Left lung (tissue), 14 donors: ENCODE results near the gene PRPF39. TPM values are rescaled to one million over a fixed set of nuclear protein-coding genes. Genes with fewer than 3 reads are reported as not detected.

Source experiments
- ATAC-seq: fragments of 200-7000 bp; cut with Tn5 transposase; one replicate; pipeline ENCODE4 v1.9.1; 2020; ENCODE audit warnings: moderate library complexity
- DNase-seq, 4 donors: peaks; one replicate each; pipeline ENCODE4 v3.0.0-alpha.2; 2013 to 2020
- H3K27ac ChIP-seq, 2 donors: fragments of 200-600 bp; sonication (generic) in 1 of 2; one replicate each; pipeline versions ENCODE4 v1.5.0 to v1.8.0; 2020 to 2021
- H3K27me3 ChIP-seq, 2 donors: fragments of 200-600 bp; sonication (generic) in 1 of 2; one replicate each; pipeline versions ENCODE4 v1.5.0 to v1.8.0; 2020 to 2021
- H3K36me3 ChIP-seq, 2 donors: fragments of 200-600 bp; sonication (generic) in 1 of 2; one replicate each; pipeline versions ENCODE4 v1.5.0 to v1.8.0; 2020 to 2021
- H3K4me1 ChIP-seq, 2 donors: fragments of 200-600 bp; one replicate each; pipeline ENCODE4 v1.8.0; 2021
- H3K4me3 ChIP-seq, 2 donors: fragments of 200-600 bp; sonication (generic) in 1 of 2; one replicate each; pipeline versions ENCODE4 v1.5.0 to v1.8.0; 2020 to 2021; ENCODE audit warnings: mild to moderate bottlenecking in 1 of 2
- H3K9me3 ChIP-seq, 2 donors: fragments of 200-600 bp; sonication (generic) in 1 of 2; one replicate each; pipeline versions ENCODE4 v1.5.0 to v1.8.0; 2020 to 2021
- intact Hi-C, 2 donors: fragments of 100-400 bp; cut with DNase I; formaldehyde crosslinking; loops; one replicate each; pipeline versions ENCODE4 v1.11.2 to v1.14.2; 2022
- long read RNA-seq, 12 donors: library from polyadenylated mRNA in 2 of 12; unstranded in 2 of 12; transcript quantifications; one replicate each; pipeline ENCODE4 v2.0.0 and lab custom pipeline, GENCODE V29; 2019 to 2026
- polyA plus RNA-seq, 6 donors: library from polyadenylated mRNA; unstranded; fragments of 120-200 nt; gene quantifications; one replicate each; pipeline ENCODE4 v1.2.1, GENCODE V29; 2013; ENCODE audit not compliant: insufficient read length in 6 of 6
- total RNA-seq, 2 donors: library from RNA; stranded (reverse); fragmentation: NEBNext Ultra II Directional; extraction: Animal tissue kit (Norgen Biotek cat#: 25700); gene quantifications; one replicate each; pipeline ENCODE4 v1.2.1, GENCODE V29; 2021
- TF ChIP-seq, protein P1 (sequence below), 2 donors: fragments of 200-600 bp; sonication (generic) in 1 of 2; IDR thresholded peaks; one replicate each; pipeline versions ENCODE4 v1.5.0 to v1.8.0; 2021; ENCODE audit warnings: antibody characterized with exemption in 2 of 2
- donor health status: DM: no; HTN: yes; CAD: no.
- donor health status: DM: no; HTN: no; CAD: no.

PRPF39 gene, protein sequence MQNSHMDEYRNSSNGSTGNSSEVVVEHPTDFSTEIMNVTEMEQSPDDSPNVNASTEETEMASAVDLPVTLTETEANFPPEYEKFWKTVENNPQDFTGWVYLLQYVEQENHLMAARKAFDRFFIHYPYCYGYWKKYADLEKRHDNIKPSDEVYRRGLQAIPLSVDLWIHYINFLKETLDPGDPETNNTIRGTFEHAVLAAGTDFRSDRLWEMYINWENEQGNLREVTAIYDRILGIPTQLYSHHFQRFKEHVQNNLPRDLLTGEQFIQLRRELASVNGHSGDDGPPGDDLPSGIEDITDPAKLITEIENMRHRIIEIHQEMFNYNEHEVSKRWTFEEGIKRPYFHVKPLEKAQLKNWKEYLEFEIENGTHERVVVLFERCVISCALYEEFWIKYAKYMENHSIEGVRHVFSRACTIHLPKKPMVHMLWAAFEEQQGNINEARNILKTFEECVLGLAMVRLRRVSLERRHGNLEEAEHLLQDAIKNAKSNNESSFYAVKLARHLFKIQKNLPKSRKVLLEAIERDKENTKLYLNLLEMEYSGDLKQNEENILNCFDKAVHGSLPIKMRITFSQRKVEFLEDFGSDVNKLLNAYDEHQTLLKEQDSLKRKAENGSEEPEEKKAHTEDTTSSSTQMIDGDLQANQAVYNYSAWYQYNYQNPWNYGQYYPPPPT
- total RNA-seq (10 to 100 TPM; 18.5 to 31.7 TPM), polyA plus RNA-seq (100 to 1,000 TPM in 1 of 6 donors, 10 to 100 TPM in 5; 60.0 to 103 (median 77.7) TPM)
- long read RNA-seq, donor 1, partial matches to known transcripts: 13 of 22 reads
- long read RNA-seq, donor 1, other reads (novel, unspliced or antisense): 0 of 22 reads
- long read RNA-seq, donor 2, partial matches to known transcripts: 592 of 757 reads
- long read RNA-seq, donor 2, other reads (novel, unspliced or antisense): 160 of 757 reads
- long read RNA-seq, donor 3, partial matches to known transcripts: 44 of 49 reads
- long read RNA-seq, donor 3, other reads (novel, unspliced or antisense): 0 of 49 reads
- long read RNA-seq, donor 4, partial matches to known transcripts: 1 of 3 reads
- long read RNA-seq, donor 4, other reads (novel, unspliced or antisense): 1 of 3 reads
- long read RNA-seq, donor 5, partial matches to known transcripts: 7 of 13 reads
- long read RNA-seq, donor 5, other reads (novel, unspliced or antisense): 0 of 13 reads
- long read RNA-seq, donor 6, partial matches to known transcripts: 0 of 8 reads
- long read RNA-seq, donor 6, other reads (novel, unspliced or antisense): 0 of 8 reads
- long read RNA-seq, donor 7, partial matches to known transcripts: 232 of 234 reads
- long read RNA-seq, donor 7, other reads (novel, unspliced or antisense): 0 of 234 reads
- long read RNA-seq, donor 8, partial matches to known transcripts: 0 of 4 reads
- long read RNA-seq, donor 8, other reads (novel, unspliced or antisense): 0 of 4 reads
- long read RNA-seq, donor 9: 0 reads
- long read RNA-seq, donor 10, partial matches to known transcripts: 0 of 2 reads
- long read RNA-seq, donor 10, other reads (novel, unspliced or antisense): 2 of 2 reads
- long read RNA-seq, donor 11, partial matches to known transcripts: 7 of 11 reads
- long read RNA-seq, donor 11, other reads (novel, unspliced or antisense): 0 of 11 reads
- long read RNA-seq, donor 12, partial matches to known transcripts: 150 of 330 reads
- long read RNA-seq, donor 12, other reads (novel, unspliced or antisense): 179 of 330 reads

DNA sequence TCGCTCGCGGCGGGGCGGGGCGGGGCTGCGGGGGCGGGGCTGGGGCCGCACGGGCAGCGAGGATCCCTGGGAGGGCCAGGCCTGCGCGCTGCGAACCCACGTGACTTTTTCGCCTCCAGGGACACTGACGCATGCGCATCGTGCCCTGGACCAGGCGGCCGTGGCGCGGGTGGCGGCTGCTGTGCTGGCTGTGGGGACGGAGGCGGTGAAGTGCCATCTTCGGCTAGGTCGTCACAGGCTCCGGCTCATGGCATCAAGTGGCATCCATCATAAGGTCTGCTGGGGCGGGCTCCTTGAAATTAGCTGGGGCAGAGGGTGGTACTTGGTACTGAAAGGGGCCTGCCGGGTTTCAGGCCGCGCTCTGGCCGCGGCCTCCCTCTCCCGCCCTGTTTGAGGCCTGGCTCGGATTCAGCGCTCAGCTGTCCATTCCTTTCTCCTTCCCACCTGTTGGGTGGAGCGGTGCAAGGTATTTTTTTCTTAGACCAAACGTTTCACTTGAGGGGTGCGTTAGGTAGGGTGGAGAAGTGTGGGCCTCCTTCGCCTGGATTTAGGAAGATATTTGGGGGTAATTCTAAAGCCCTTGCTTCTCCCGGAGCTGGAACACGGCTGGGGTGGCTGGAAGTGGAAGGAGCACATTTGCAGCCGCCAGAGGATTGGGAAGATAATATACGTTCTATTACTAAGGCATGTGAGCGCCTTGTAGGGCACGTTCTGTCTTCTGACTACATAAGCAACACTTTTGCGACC, at the start of gene PRPF39:
Gene PRPF39 (plus strand): TSS at position 141 of the 747 bp plus-strand sequence. CDS start 11,124 bp downstream, outside the sequence.
- peak; percentile 98 for ATAC-seq

DNA sequence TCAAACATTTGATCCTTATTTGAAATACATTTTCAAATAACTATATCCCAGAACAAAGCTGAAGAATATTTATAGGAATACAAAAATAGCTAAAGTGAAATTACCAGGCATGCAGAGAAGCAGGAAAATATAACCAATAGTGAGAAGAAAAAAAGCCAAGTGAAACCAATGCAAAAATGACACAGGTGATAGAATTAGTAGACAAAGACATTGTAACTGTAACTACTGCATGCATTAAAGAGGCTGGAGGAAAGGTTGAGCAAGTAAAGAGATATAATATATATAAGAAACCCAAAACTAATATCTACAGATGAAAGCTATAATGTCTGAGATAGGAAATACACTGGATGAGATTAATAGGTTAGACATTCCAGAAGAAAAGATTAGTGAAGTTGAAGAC, 49.2 kb upstream of the PRPF39 start:
- Histone ChIP-seq H3K4me3 (no peak overlapping the region), H3K4me1 (no peaks in the 10 kb centered on the region), H3K27me3 (no peaks in the 10 kb centered on the region), H3K36me3 (peaks cover 4 to 59% of the 10 kb centered on the region in 2 donors), H3K9me3 (peaks cover 0 to 12% of the 10 kb centered on the region in 2 donors), H3K27ac (no peak overlapping the region)
- TF ChIP-seq, protein P1, sequence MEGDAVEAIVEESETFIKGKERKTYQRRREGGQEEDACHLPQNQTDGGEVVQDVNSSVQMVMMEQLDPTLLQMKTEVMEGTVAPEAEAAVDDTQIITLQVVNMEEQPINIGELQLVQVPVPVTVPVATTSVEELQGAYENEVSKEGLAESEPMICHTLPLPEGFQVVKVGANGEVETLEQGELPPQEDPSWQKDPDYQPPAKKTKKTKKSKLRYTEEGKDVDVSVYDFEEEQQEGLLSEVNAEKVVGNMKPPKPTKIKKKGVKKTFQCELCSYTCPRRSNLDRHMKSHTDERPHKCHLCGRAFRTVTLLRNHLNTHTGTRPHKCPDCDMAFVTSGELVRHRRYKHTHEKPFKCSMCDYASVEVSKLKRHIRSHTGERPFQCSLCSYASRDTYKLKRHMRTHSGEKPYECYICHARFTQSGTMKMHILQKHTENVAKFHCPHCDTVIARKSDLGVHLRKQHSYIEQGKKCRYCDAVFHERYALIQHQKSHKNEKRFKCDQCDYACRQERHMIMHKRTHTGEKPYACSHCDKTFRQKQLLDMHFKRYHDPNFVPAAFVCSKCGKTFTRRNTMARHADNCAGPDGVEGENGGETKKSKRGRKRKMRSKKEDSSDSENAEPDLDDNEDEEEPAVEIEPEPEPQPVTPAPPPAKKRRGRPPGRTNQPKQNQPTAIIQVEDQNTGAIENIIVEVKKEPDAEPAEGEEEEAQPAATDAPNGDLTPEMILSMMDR (IDR thresholded peaks at IDR 0.05): no peak
- DNase-seq (no peak), ATAC-seq (no peak)
- intact Hi-C loops: no loop called here

More for the DNA sequence above, at the start of gene PRPF39:
- Histone ChIP-seq H3K9me3 (no peaks in the 10 kb centered on the region), H3K27me3 (no peaks in the 10 kb centered on the region), H3K27ac (peak within 1 kb of the TSS; percentile 80), H3K4me1 (peaks cover 7 to 39% of the 10 kb centered on the region in 2 donors), H3K36me3 (no peaks in the 10 kb centered on the region), H3K4me3 (peak within 1 kb of the TSS; percentile 58 to 78)
- intact Hi-C loops: no loop called here
- TF ChIP-seq, protein P1 (IDR thresholded peaks at IDR 0.05): no peak
- peak; percentile 93 to 99 (median 96) for DNase-seq

DNA sequence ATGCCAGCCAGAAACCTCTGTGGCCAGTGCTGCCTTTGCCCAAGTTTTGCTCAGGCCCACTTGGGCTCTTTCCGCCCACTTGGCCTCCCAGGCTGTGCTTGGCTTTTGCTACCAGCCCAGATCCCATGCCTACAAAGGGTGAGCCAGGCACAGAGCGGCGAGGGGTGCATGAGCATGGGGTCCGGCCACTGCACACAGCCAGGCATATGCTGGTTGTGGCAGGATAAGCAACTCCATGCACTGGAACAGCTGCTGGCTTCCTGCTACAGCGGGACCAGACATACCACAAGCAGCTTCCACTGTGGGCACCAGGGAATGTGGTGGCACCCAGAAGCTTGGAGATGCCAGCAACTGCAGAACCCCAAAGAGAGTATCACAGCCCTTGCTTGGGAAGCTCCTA, 45.7 kb upstream of the PRPF39 start:
- ATAC-seq: no peak
- intact Hi-C loops: no loop called here
- Histone ChIP-seq H3K9me3 (peaks cover 0 to 12% of the 10 kb centered on the region in 2 donors), H3K27me3 (no peaks in the 10 kb centered on the region), H3K27ac (no peak overlapping the region), H3K36me3 (peaks cover 0 to 43% of the 10 kb centered on the region in 2 donors), H3K4me1 (no peaks in the 10 kb centered on the region), H3K4me3 (no peak overlapping the region)
- no peak for DNase-seq
- TF ChIP-seq, protein P1 (IDR thresholded peaks at IDR 0.05): no peak

DNA sequence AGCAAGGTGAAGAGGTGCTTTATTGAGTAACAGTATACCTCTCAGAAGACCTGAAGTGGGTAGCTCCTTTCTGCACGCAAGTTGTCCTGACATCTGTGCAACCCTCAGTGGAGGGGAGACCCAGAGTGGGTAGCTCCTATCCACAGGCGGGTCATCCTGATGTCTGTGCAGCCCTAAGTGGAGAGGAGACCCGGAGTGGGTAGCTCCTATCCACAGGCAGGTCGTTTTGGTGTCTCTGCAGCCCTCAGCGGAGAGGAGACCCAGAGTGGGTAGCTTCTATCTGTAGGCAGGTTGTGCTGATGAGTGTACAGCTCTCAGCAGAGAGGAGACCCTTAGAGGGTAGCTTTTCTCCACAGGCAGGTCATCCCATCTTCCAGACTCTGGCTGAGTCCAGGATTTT, 45.1 kb upstream of the PRPF39 start:
- H3K27ac ChIP-seq: no peak overlapping the region

More for the DNA sequence above, 45.1 kb upstream of the PRPF39 start:
- H3K4me1 ChIP-seq: no peaks in the 10 kb centered on the region
- no peak for ATAC-seq
- TF ChIP-seq, protein P1 (IDR thresholded peaks at IDR 0.05): no peak
- intact Hi-C loops: no loop called here
- no peak overlapping the region for H3K4me3 ChIP-seq
- no peaks in the 10 kb centered on the region for H3K27me3 ChIP-seq
- DNase-seq: no peak
- H3K36me3 ChIP-seq: peaks cover 0 to 39% of the 10 kb centered on the region in 2 donors
- peaks cover 0 to 12% of the 10 kb centered on the region in 2 donors for H3K9me3 ChIP-seq
